ENCODE data around the gene MRPS17. TPM values are rescaled to one million over a fixed set of nuclear protein-coding genes. Genes with fewer than 3 reads are reported as not detected.

MRPS17 gene
- total RNA-seq, 1 donor from 2014 or later, result 13.4 TPM

- intact Hi-C loops (cut with DNase I), result no loop called here
- no peak for DNase-seq (ENCODE audit: low spot score)
Measured at GRCh38 chr7:55966851-55967250, 15.2 kb downstream of the MRPS17 start.

DNA sequence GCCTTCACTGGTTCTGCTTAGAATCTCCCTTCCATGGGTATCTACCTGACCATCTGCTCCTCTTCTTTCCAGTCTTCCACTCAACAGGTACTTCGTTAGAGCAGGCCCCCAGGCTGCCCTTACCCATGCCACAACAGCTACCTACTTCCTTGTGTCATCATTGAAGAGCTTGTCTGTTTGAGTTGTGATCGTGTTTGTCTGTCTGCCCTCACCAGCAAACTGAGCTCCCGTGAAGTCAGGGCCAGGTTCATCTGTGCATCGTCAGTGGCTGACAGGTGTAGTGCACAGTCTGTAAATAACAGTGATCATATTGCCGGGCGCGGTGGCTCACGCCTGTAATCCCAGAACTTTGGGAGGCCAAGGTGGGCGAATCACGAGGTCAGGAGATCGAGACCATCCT lies 17.7 kb downstream of the MRPS17 start:
- no peak for DNase-seq (ENCODE audit: low spot score)
- intact Hi-C loops (cut with DNase I), result no loop called here

- DNase-seq (ENCODE audit: low spot score), result no peak
- intact Hi-C loops (cut with DNase I), result loop anchor here (5.0 kb wide), 1 partner anchor 107 kb away; no protein-coding TSS in a partner anchor
Measured at GRCh38 chr7:55970561-55970960, 18.9 kb downstream of the MRPS17 start.

- intact Hi-C loops (cut with DNase I), result loop anchor here (5.0 kb wide), 1 partner anchor 106 kb away; no protein-coding TSS in a partner anchor
- no peak for DNase-seq (ENCODE audit: low spot score)
Measured at GRCh38 chr7:55970978-55971377, 19.3 kb downstream of the MRPS17 start.

GRCh38 chr7:55973747-55974250 lies 22.1 kb downstream of the MRPS17 start:
- no peak for DNase-seq (ENCODE audit: low spot score)
- intact Hi-C loops (cut with DNase I), result loop anchor here (5.0 kb wide), 1 partner anchor 104 kb away; no protein-coding TSS in a partner anchor

- intact Hi-C loops (cut with DNase I), result no loop called here
Measured at GRCh38 chr7:55975988-55976633, 24.4 kb downstream of the MRPS17 start.

DNA sequence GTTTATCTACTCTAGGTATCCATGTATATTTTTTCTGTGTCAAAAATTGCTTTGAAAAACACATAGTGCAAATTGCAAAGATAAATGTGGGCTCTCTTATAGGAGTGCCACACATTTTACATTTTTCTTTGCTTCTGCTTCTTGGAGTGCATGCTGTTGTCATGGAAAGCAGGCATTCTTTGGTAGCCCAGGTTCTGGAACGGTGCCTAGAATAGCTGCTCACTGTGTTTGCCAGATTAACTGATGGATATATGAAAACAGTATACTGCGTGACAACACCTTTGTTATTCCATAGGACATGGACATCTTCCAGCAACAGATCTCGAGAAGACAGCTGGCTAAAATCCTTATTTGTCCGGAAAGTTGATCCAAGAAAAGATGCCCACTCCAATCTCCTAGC lies 26.2 kb downstream of the MRPS17 start:
- no peak for DNase-seq (ENCODE audit: low spot score)
- intact Hi-C loops (cut with DNase I), result no loop called here

More at GRCh38 chr7:55975988-55976633, 24.4 kb downstream of the MRPS17 start:
- DNase-seq (ENCODE audit: low spot score), result no peak

- peak; percentile 20 for DNase-seq (ENCODE audit: low spot score)
- intact Hi-C loops (cut with DNase I), result no loop called here
Measured at GRCh38 chr7:55980266-55980665, 28.6 kb downstream of the MRPS17 start.

GRCh38 chr7:55983537-55983936 lies 31.9 kb downstream of the MRPS17 start:
- intact Hi-C loops (cut with DNase I), result no loop called here
- no peak for DNase-seq (ENCODE audit: low spot score)

- intact Hi-C loops (cut with DNase I), result no loop called here
Measured at GRCh38 chr7:55992346-55992745, 40.7 kb downstream of the MRPS17 start.

DNA sequence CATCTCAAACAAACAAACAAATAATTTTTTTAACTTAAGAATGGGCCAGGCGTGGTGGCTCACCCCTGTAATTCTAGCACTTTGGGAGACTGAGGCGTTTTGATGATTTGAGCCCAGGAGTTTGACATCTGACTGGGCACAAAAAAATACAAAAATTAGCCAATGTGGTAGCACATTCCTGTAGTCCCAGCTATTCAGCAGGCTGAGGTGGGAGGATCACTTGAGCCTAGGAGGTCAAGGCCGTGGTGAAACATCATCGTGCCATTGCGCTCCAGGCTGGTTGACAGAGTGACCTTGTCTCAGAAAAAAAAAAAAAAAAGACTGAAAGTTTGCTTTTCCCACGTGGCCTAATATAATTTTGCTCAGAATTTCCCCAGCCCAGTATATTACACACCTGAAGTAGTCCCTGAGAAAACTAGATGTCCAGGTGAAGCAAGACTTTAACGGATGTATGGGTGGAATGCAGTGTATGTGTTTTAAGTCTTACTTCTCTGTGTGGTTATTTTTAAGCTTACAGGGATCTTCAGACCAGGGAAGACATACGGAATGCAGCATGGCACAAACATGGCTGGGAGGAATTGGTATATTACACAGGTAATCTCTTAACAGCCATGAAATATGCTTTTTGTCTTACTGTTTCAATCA lies 45.3 kb downstream of the MRPS17 start:
- DNase-seq (ENCODE audit: low spot score), result no peak
- intact Hi-C loops (cut with DNase I), result no loop called here

More at GRCh38 chr7:55992346-55992745, 40.7 kb downstream of the MRPS17 start:
- no peak for DNase-seq (ENCODE audit: low spot score)

GRCh38 chr7:56003749-56004148 lies 52.1 kb downstream of the MRPS17 start:
- intact Hi-C loops (cut with DNase I), result loop anchor here (2.0 kb wide), 1 partner anchor 71 kb away; no protein-coding TSS in a partner anchor
- no peak for DNase-seq (ENCODE audit: low spot score)

Other genes with a start within 250 kb of the MRPS17 start
- not detected for gene SEPTIN14, start 89.1 kb upstream of the MRPS17 start, total RNA-seq
- gene ZNF713, start 64.4 kb upstream of the MRPS17 start, total RNA-seq, result 2.5 TPM
- 251 TPM for gene NIPSNAP2, start 12.7 kb downstream of the MRPS17 start, total RNA-seq
- gene PSPH, start 99.6 kb downstream of the MRPS17 start, total RNA-seq, result 9.7 TPM
- gene CCT6A, start 99.9 kb downstream of the MRPS17 start, total RNA-seq, result 74.0 TPM
- gene SUMF2, start 112.4 kb downstream of the MRPS17 start, total RNA-seq, result 32.3 TPM
- gene PHKG1, start 141.1 kb downstream of the MRPS17 start, total RNA-seq, result 15.3 TPM
- 394 TPM for gene CHCHD2, start 154.6 kb downstream of the MRPS17 start, total RNA-seq
- gene NUPR2, start 164.5 kb downstream of the MRPS17 start, total RNA-seq, result not detected